ENCODE results near the gene NHEJ1.

Gene NHEJ1

GRCh38 chr2:219180961-219181360 lies 20.3 kb upstream of the NHEJ1 start:
- no peak for DNase-seq (ENCODE audit: low read depth)
- no peak overlapping the region for H3K4me3 ChIP-seq (ENCODE audit: low read length)
- no peak for TF ChIP-seq CTCF (conservative IDR thresholded peaks at IDR 0.05; ENCODE audit: low read length)

GRCh38 chr2:219179601-219180465 lies 19.2 kb upstream of the NHEJ1 start:
- DNase-seq (ENCODE audit: low read depth), result no peak
- no peak for TF ChIP-seq CTCF (conservative IDR thresholded peaks at IDR 0.05; ENCODE audit: low read length)
- H3K4me3 ChIP-seq (ENCODE audit: low read length), result peak overlapping the region; percentile 93

- peak; percentile 28 for DNase-seq (ENCODE audit: low read depth)
- TF ChIP-seq CTCF (conservative IDR thresholded peaks at IDR 0.05; ENCODE audit: low read length), result no peak
- peak overlapping the region; percentile 93 for H3K4me3 ChIP-seq (ENCODE audit: low read length)
These were observed 18.0 kb upstream of the NHEJ1 start for GRCh38 chr2:219178377-219179175.

GRCh38 chr2:219177552-219178376 lies 17.1 kb upstream of the NHEJ1 start, which contains the start of gene RETREG2:
RETREG2 (plus strand) TSS chr2:219178275; CDS start chr2:219178353, 78 bp downstream.
- H3K4me3 ChIP-seq (ENCODE audit: low read length), result peak within 1 kb of the TSS; percentile 93
- TF ChIP-seq CTCF (conservative IDR thresholded peaks at IDR 0.05; ENCODE audit: low read length), result peak; percentile 23
- DNase-seq (ENCODE audit: low read depth), result peak; percentile 92

GRCh38 chr2:219176818-219177551 lies 16.4 kb upstream of the NHEJ1 start, which contains the start of gene CNPPD1:
CNPPD1 (minus strand) TSS chr2:219176925; CDS start chr2:219176828, 97 bp downstream.
- DNase-seq (ENCODE audit: low read depth), result peak; percentile 83
- no peak for TF ChIP-seq CTCF (conservative IDR thresholded peaks at IDR 0.05; ENCODE audit: low read length)
- H3K4me3 ChIP-seq (ENCODE audit: low read length), result peak within 1 kb of the TSS; percentile 93
